Cortex of kidney (tissue), 1 donor: ENCODE data around the gene NEIL1.

Source experiments
- DNase-seq: peaks from one replicate; lab custom pipeline; 2025; lab: John Stamatoyannopoulos, UW

The NEIL1 gene

DNA sequence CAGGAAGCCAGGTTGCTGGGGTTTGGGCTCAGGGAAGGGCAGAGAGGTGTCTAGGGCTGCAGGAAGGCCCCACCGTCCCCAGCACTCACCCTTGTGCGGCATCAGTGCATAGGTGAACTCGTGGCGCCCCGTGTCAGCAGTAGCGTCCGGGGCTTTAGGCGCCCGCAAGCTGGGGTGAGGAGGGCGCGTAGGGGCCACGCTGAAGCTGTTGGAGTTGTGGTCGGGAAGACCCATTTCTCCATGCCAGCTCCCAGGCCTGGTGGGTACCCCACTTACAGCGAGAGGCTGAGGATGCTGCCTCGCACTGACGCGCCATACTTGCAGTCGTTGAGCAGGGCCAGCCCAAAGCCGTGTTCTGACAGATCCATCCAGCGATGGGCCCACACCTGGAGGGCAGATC, 9.7 kb downstream of the NEIL1 start:
- DNase-seq: no peak

DNA sequence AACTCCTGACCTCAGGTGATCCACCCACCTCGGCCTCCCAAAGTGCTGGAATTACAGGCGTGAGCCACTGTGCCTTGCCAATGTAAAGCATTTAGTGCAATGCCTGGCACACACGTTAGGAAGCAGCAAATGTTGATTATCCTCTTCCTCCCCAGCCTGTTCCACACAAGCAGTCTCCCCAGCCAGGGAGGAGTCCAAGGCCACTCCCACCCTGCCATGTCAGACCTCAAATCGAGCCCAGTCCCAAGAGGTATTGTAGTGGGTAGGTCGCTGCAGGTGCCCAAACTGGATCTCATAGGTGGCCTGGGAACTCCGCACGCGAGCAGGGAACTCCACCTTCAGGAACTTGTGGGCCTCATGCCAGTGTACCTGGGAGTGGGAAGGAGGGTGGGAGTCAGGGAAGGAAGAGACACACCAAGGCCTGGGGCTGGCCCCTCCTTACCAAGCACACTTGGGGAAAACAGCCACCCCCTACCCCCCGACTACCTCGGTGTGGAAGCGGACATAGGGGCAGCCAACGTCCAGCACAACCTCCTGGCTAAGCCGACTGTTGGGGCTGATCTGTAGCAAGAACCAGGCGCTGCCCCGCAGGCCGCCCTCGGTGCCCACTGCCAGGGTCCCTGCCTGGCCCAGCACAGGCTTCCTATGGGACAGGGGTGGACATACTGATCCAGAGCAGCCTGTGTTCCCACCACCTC, 11.3 kb downstream of the NEIL1 start:
- DNase-seq: no peak

DNA sequence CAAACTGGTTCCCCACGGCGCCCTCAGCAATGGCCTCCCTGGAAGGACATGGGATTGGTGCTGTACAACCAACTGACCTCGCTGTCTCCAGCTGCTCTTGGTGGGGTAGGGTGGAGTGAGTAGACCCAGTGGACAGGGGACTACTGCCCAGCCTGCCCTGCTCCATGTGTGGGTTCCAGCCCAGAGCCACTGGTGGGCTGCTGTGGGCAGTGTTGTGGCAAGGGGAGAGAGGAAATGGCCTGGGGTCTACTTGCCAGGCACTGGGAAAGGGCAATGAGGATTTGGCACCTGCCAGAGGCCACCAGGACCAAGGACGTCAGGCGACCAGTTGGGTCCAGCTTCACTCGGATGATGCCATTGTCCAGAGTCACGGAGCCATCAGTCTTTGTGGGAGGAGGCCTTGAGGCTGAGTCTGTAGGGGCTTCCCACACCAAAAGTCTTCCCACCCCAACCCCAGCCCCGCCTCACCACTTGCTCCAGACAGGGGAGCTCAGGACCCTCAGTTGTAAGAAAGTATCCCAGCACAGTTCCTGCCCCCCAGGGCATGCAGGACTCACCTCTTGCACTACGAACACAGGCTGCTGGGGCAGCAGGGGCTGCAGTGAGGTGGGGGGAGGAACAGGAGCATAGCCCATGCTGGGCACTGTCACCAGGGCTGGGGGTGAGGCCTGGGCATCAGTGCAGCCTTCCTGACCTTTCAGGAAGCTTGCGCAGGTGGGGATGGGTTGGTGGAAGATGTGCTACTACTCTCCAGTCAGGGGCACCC, 12.1 kb downstream of the NEIL1 start:
- no peak for DNase-seq

DNA sequence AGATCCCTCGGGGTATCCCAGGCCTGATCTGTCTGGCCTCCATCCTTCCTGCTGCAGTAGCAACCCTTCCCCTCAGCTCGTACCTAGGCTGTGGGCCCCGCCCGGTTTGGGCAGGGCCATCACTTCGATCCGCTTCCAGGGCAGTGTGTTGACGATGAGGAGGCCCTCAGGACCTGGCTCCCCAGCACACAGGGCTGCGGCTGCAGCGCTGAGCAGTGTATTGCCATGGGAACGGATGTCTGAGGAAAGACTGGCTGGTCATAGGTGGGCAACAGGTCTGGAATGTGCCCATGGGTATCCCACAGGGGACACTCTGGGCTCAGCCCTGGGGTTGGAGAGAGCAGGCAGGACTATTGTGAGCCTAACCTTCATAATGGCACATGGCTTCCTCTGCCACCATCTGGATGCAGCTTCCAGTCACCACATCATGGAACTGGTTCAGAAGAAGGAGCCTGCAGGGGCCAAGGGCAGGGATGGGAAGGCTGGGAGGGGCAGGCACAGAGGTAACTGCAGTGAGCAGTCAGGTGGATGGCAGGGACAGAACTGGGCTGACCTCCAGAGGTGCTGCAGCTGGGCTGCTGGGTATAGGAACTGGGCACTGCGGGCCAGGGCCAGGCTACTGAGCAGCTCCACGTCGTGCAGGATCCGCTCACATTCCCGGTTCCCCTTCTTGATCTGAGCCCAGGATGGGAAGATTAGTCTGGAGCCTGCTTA, 12.9 kb downstream of the NEIL1 start:
- DNase-seq: no peak

DNA sequence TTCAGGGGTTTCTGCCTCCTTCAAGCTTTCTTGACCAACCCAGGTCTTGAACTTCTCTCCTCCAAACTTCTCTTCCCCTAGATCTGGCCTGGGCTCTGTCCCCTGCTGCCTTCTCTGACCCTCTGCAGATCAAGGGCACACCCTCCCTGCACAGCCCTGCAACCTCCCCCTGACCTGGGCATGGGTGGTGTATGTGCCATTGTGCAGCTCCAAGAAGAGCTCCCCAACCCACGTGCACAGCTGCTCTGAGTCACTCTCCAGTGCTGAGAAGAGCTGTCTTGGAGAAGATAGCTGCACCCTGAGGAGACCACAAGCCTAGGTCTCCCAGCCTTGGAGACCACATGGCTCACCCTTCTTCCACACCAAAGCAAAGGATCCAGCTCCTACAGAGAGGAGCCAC, 13.6 kb downstream of the NEIL1 start:
- no peak for DNase-seq

DNA sequence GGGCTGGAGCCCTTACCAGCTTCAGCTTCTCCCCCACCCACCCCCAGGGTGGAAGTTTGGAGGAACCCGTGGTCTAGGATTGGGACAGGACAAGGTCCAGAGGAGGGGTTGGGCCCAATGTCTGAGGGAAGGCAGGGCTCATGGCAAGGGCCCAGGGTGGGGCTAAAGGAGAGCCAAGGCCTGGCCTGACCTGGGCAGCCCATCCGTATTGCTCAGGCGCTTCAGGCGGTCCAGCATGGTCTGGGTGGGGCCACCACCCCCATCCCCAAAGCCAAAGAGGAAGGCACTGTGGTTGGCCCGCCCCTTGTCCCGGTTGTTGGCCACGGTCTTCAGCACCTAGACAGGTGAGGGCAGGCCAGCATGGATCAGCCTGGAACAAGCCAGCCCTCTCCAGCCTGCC, 14.0 kb downstream of the NEIL1 start:
- DNase-seq: no peak

DNA sequence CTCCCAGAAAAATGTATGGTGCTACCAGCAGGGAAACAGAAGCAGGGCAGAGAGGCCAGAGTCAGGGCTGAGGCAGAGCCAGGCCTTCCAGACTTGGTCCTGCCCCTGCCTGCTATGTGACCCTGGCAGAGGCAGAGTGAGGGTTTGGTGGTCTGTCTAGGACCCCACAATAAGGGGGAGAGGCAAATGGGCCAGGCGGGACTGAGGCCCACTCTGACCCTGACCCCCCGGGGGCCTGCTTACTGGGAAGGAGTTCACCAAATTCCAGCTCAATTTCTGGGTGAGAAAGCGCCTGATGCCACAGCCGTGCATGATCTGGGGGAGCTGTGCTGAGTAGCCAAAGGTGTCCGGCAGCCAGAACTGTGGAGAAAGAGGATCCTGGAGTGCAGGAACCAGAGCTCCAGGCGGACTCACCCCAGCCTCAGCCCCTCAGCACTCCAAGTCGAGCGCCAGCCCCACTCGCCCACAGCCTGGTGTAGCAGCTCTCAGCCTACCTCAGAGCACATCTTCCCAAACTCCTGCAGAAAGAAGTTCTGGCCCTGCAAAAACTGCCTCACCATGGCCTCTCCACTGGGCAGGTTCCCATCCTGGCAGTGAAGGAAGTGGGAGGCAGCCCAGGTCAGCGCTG, 14.6 kb downstream of the NEIL1 start:
- no peak for DNase-seq

DNA sequence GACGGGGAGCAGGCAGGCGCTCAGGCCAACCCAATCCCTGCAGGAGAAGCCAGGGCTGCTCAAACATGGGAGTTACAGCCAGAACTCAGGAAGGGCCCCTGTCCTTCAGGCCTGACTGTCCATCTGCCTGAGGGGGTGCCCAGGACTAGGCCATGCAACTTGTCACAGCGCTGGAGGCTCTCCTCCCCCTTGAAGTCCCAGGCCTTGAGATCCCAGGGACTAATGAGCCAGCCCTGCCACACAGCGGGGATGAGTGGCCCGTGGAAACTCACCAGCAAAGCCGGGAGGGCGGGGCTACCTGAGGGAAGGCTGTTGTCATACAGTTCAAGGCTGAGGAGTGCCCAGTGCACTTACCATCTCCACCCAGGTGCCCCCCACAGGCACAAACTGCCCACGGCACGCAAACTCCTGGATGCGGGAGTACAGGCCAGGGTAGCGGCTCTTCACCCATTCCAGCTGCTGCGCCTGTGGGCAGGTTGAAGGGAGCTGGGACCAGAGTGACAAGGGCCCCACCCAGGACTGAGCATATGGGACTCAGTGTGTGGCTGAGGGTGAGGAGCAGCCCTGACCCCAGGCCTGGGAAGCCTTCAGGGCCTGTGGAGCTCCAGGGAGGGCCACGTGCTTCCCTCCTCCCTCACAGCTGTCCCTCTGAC, 15.3 kb downstream of the NEIL1 start:
- no peak for DNase-seq

DNA sequence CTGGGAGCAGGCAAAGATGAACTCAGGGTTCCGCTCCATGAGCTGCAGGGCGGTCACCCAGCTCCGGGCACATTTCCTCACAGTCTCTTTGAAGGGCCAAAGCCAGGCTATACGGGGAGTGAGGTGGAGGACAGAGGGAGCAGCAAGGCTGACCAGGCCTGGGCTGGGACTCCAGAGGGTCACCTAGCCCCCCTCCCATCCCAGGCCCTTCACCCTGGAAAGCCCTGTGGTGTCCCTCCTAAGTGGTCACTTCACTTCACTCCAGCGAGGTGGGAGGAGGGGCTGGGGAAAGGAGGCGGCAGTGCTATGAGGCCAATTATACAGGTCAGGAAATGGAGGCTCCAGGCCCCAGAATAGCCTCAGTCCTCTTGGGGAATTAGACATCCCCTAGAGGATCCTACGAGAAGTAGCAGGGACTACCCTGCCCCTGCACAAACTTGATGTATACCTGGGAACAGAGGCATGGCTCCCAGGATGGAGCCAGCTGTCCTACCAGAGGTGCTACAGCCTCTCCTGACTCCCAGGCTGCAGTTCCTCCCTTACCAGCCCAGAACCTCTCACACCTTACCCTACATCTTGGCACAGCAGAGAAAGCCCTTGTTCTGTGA, 15.9 kb downstream of the NEIL1 start:
- no peak for DNase-seq

DNA sequence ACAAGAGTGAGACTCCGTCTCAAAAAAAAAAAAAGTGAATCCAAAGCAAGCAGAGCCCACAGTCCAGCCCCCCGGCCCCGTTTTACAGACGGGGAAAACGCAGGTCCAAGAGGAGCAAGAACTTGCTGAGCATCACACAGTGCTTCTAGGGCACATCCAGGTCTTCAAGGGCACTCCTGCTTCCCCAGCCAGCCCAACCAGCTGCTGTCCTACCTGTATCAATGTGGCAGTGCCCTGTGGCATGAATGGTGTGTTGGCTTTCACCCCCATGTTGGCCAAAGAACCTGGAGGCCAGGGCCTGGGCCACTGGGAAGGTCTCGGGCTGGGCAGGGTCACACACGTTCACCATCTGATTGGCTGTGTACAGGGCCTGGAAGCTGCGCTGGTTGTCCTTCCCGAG, 16.9 kb downstream of the NEIL1 start:
- DNase-seq: no peak

DNA sequence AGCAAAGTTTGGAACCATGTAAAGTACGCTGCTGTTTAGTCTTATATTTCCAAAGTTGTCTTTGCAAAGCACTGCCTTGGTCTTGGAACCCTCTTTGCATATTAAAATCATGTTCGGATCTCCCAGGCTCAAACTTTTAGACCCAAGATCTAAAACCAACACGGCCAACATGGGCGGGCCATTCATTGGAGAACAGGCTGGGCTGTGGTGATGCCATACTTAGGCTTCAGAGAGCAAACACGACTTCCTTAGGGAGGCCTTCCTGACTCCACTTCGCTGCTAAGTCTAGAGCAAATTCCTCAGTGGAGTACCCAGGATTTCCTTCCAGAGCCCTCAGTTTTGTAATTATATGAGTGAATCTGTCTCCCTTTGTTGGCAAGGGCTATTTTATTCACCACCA, 18.0 kb downstream of the NEIL1 start:
- no peak for DNase-seq

DNA sequence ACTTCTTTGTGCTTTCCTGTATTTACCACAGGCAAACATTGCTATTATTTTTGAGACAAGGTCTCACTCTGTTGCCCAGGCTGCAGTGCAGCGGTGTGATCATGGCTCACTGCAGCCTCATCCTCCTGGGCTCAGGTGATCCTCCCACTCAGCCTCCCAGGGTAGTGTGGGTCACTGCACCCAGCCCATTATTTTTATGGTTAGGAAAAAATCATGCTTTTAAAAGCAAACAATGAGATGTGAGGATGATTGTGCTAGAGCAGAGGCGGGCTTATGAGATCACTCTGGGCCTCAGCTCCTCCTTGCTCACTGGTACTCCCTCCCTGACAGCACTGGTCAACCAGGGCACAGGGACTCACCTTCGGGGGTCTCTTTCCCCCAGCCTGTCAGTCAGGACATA, 19.3 kb downstream of the NEIL1 start:
- no peak for DNase-seq

DNA sequence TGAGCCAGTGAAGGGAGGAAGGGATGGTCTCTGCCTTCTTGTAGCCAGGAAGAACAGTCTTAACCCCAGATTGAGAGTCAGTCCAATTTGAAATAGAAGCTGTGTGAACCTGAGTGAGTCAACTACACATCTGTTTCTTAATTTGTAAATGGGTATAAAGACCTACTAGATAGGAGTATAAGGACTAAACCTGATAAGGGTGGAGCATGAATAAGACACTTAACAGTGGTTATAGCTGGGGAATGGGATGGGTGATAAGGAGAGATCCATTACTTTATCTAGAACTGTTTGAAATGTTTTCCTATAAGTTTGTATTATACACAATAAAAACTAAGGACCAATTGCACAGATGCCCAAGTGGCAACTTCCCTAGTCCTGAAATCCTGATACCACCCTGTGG, 20.2 kb downstream of the NEIL1 start:
- DNase-seq: no peak

DNA sequence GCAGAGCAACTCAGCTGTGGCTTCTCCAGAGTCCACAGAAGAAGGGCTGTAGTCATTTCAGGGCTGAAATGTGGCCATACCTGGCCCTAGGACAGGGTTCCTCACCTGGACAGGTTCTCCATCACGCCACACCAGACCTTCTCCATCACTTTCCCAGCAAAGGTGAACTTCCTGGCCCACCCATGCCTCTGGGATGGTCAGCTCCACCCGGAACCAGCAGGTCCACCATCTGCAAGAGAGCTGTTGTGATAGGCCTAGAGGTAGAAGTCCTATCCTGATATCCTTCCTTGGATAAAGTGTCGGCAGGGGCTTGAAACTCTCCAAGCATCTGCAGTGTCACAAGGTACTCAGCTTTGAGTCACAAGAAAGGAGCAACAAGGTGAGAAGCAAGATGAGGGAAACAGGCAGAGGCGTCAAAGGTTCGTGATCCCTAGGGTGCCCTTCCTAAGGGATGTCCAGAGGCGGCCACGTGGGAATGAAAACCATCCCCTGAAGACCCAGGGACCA, 20.6 kb downstream of the NEIL1 start:
- DNase-seq: no peak

DNA sequence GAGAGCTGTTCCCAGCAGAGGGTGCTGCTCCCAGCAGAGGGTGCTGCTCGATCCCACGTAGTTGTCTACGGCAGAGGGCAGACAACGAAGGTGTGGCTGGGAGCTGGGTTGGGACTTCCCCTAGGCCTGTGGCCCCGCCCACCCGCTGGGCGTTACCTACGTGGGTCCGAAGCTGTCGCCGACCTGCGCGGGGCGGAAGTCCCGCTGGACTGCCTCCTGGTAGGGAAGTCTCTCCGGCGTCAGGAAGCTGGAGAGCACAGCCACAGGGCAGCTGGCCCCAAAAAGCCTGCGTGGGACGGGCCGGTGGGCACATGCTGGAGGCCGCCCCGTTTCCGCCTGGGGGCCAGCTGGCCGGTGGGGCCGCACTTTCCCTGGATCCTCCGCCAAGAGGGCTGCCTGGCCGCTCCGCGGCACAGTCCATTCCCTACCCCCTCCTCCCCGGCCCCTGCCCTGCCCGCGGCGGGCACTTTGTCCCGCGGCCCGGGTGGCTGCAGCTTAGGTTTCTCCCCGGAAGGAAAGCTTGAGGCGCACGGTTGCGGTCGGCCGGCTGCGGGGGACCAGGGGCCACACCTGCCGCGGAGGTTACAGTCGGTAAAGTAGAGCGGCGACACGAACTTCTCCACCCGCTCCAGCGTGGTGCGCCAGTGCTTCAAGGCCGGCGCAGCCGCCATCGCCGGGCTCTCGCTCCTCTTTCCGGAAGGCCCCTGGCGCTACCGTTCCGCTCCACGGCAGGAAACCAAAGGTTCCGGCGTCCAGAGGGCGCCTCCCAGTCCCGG, 21.3 kb downstream of the NEIL1 start, which contains the start of gene MAN2C1:
MAN2C1 (minus strand) TSS at position 695 of the 776 bp plus-strand sequence; CDS start at position 671, 24 bp downstream.
- peak; percentile 65 for DNase-seq

DNA sequence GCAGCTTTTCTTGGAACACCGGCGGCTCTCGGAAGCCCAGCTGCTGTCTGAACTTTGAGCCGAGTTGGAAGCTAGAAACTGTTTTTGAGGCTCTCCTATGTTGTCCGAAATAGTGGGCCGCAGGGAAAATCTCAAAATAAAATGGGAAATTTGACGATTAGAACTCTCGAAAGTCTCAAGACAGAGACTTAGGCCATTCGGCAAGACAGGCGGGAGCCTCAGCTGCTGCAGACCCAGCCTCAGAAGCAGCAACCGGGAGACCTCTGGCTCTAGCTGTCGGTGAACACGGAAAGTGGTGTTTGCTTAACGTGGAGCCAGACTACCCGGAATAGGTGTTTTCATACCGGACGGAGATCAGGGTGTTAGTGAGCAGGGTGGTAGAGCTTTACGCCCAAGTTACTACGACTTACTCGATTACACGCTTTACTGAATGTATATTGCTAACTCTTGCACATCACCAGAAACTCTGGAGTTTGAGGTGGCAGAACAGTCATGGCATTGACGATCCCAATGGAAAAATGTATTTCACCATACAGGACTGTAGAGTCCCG, 21.9 kb downstream of the NEIL1 start:
- DNase-seq: no peak

DNA sequence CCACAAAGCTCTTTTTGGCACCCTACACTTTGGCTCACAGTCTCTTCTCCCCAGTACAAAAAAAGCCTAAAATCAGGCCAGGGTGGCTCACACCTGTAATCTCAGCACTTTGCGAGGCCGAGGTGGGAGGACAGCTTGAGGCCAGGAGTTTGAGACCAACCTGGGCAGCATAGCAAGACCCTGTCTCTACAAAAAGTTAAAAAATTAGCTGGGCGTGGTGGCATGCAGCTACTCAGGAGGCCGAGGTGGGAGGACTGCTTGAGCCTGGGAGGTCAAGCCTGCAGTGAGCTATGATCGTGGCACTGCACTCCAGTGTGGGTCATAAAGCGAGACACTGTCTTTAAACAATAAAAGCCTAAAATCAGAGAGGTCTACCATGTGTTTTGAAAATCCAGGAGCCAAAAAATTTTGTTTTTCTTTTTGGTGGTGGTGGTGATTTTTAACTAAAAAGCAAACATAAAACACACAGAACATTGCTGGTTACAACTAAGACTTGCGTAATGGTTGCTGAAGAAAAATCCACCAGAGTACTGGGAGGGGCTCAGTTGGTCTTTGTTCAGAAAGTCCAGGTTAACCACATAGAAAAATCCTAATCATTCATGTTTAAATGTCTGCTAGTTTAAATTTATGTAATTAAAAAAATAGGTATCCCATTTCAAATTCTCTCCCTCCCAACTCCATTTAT, 23.2 kb downstream of the NEIL1 start:
- no peak for DNase-seq

DNA sequence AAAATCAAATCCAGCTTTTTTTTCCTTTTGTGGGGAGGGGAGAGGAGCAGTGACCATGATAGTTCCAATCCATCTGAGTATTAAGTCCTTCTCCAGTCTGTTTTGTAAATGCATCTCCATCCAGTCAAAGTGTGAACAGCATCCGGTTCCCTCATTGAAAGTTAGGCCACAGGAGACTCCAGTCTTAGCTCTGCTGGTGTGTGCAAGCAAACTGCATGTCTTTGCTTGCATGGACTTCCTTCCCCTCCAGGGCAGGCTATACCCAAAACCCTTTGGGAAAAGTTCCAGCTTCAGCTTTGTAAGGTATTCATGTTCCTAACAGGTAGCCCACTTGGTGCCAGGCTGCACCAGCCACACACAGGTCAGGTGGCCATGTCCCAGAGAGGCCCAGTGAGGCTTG, 24.6 kb downstream of the NEIL1 start:
- DNase-seq: no peak

DNA sequence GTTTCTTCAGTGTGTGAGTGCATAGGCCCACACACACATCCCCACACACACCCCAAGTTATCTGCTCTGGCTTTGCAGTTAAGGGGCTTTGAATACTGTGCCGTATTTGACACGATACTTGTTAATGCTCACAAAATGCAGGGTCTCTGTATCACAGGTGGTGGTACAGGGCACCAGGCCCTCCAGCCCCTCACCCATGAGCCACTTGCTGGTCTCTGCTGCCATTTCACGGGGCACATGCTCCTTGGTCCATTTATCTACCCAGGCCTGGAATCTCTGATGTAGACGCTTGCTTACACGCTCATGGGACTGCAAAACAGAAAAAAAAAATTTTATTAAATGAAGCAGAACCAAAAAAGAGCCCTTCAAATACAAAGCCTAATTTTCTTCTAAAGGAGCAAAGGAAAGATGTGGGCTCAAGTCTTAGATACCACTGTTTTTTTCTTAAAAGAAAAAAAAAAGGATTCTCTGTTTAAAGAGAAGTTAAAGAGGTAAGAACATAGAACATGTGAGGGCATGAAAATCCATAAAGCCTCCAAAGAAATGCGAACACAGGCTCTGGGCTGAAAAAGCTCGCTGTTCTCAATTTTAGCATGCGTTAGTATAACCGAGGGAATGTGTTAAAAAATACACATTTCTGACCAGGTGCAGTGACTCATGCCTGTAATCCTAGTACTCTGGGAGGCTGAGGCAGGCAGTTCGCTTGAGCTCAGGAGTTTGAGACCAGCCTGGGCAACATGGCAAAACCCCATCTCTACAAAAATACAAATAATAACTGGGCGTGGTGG, 25.3 kb downstream of the NEIL1 start:
- DNase-seq: no peak
